ENCODE data around the gene ABCD2.

DNA sequence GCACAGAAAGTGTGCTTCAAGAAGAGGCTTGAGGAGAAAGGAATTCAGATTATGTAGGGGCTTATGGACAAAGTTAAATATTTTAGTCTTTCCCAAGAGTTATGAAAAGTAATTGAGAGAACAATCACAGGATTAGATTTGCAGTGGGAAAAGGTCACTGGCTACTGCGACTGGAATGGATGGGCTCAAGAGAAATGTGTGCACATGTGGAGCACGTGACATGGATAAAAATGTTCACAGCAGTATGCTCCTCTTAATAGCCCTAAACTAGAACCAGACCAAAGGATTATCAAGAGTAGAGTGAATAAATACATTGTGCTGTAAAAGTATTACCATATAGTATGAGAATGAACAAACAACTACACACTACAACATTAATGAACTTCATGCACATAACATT is 78.1 kb downstream of the ABCD2 start:
- TF ChIP-seq, protein P1, sequence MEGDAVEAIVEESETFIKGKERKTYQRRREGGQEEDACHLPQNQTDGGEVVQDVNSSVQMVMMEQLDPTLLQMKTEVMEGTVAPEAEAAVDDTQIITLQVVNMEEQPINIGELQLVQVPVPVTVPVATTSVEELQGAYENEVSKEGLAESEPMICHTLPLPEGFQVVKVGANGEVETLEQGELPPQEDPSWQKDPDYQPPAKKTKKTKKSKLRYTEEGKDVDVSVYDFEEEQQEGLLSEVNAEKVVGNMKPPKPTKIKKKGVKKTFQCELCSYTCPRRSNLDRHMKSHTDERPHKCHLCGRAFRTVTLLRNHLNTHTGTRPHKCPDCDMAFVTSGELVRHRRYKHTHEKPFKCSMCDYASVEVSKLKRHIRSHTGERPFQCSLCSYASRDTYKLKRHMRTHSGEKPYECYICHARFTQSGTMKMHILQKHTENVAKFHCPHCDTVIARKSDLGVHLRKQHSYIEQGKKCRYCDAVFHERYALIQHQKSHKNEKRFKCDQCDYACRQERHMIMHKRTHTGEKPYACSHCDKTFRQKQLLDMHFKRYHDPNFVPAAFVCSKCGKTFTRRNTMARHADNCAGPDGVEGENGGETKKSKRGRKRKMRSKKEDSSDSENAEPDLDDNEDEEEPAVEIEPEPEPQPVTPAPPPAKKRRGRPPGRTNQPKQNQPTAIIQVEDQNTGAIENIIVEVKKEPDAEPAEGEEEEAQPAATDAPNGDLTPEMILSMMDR (IDR thresholded peaks at IDR 0.05; ENCODE audit: low read depth, low read length): no peak
- no peak for TF ChIP-seq EZH2phosphoT487 (IDR thresholded peaks at IDR 0.05; ENCODE audit: low read depth)
